Osteocyte (in vitro differentiated cells): ENCODE data around the gene ATP5MC3. TPM values are rescaled to one million over a fixed set of nuclear protein-coding genes. Genes with fewer than 3 reads are reported as not detected.

Source experiments
- DNase-seq: peaks from one replicate; pipeline ENCODE4 v3.0.0; 2021; ENCODE audit warnings: mixed read lengths; ENCODE audit not compliant: unreplicated experiment; ENCODE audit errors: extremely low spot score
- H3K27ac Mint-ChIP-seq: one replicate; pipeline ENCODE4 v1.8.0; 2021; ENCODE audit warnings: mild to moderate bottlenecking, mixed read lengths; ENCODE audit not compliant: unreplicated experiment
- H3K27me3 Mint-ChIP-seq: one replicate; pipeline ENCODE4 v1.8.0; 2021; ENCODE audit warnings: mixed read lengths; ENCODE audit not compliant: unreplicated experiment
- H3K36me3 Mint-ChIP-seq: one replicate; pipeline ENCODE4 v1.8.0; 2021; ENCODE audit warnings: mixed read lengths; ENCODE audit not compliant: unreplicated experiment
- H3K4me1 Mint-ChIP-seq: one replicate; pipeline ENCODE4 v1.8.0; 2021; ENCODE audit warnings: mixed read lengths; ENCODE audit not compliant: unreplicated experiment
- H3K4me3 Mint-ChIP-seq: one replicate; pipeline ENCODE4 v1.8.0; 2021; ENCODE audit warnings: mild to moderate bottlenecking, moderate library complexity, mixed read lengths; ENCODE audit not compliant: unreplicated experiment
- H3K9me3 Mint-ChIP-seq: one replicate; pipeline ENCODE4 v1.8.0; 2021; ENCODE audit warnings: mixed read lengths; ENCODE audit not compliant: unreplicated experiment
- total RNA-seq: library from RNA; stranded (reverse); gene quantifications from 2 replicates; pipeline ENCODE4 v1.2.1, GENCODE V29; 2021
- TF ChIP-seq, protein P1 (sequence below): fragments of 200-600 bp; sonication (generic); IDR thresholded peaks from 2 replicates; pipeline ENCODE4 v1.5.0; 2021; ENCODE audit warnings: antibody characterized with exemption, mild to moderate bottlenecking, moderate library complexity

Gene ATP5MC3
- total RNA-seq, 1 donor from 2014 or later, result 155 TPM

DNA sequence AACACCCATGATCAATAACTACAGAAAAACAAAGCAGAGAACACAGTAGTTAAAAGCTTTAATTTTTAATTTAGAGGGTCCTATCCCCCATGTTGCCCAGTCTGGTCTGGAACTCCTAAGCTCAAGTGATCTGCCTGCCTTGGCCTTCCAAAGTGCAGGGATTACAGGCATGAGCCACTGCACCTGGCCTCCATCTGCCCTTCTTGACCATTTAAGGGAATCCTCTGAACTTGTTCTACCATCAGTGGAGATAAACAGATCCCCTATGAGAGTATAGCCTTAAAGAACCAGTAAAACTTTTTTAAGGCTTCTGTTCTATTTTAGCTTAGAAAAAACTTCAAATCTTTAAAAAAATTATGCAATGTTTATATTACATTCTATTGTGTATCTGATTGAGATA lies 13.5 kb upstream of the ATP5MC3 start:
- H3K27ac Mint-ChIP-seq, result no peak overlapping the region
- no peaks in the 10 kb centered on the region for H3K36me3 Mint-ChIP-seq

DNA sequence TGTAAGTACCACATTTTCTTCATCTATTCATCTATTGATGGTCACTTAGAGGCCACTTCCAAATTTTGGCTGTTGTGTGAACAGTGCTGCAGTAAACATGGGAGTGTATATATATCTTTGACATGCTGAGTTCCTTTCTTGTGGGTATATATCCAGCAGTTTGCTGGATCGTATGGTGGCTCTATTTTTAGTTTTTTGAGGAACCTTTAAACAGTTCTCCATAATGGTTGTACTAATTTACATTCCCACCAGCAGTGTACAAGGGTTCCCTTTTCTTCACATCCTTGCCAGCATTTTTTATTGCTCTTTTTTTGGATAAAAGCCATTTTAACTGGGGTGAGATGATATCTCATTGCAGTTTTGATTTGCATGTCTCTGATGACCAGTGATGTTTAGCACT lies 7.3 kb upstream of the ATP5MC3 start:
- Mint-ChIP-seq H3K4me3 (no peak overlapping the region), H3K36me3 (no peaks in the 10 kb centered on the region), H3K4me1 (no peaks in the 10 kb centered on the region), H3K9me3 (no peaks in the 10 kb centered on the region), H3K27ac (no peak overlapping the region), H3K27me3 (peaks cover 31% of the 10 kb centered on the region)
- DNase-seq, result no peak
- TF ChIP-seq, protein P1, sequence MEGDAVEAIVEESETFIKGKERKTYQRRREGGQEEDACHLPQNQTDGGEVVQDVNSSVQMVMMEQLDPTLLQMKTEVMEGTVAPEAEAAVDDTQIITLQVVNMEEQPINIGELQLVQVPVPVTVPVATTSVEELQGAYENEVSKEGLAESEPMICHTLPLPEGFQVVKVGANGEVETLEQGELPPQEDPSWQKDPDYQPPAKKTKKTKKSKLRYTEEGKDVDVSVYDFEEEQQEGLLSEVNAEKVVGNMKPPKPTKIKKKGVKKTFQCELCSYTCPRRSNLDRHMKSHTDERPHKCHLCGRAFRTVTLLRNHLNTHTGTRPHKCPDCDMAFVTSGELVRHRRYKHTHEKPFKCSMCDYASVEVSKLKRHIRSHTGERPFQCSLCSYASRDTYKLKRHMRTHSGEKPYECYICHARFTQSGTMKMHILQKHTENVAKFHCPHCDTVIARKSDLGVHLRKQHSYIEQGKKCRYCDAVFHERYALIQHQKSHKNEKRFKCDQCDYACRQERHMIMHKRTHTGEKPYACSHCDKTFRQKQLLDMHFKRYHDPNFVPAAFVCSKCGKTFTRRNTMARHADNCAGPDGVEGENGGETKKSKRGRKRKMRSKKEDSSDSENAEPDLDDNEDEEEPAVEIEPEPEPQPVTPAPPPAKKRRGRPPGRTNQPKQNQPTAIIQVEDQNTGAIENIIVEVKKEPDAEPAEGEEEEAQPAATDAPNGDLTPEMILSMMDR, result no peak

More for the DNA sequence above, 13.5 kb upstream of the ATP5MC3 start:
- TF ChIP-seq, protein P1, result no peak
- peaks cover 5% of the 10 kb centered on the region for H3K9me3 Mint-ChIP-seq
- DNase-seq, result no peak
- H3K4me3 Mint-ChIP-seq, result no peak overlapping the region
- H3K27me3 Mint-ChIP-seq, result peaks cover 48% of the 10 kb centered on the region
- H3K4me1 Mint-ChIP-seq, result no peaks in the 10 kb centered on the region

DNA sequence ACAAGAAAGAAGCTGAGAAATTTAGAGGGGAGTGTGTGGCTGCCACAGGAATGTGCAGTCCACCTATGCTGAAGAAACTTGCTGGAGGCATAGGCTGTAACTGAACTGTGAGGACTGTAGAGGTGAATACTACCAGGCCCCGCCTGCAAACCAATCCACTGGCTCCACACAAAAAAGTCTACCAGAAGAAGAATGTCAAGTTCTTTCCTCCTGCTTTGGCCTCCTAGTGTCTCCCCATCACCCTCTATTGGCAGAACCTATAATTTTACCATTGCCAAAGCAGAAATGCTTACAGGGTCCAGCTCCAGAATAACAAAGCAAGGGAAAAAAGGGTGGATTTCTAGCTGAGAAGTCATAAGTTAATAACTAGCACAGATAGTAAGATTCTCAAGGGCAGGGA lies 5.9 kb upstream of the ATP5MC3 start:
- no peak for DNase-seq
- Mint-ChIP-seq H3K4me3 (no peak overlapping the region), H3K27ac (no peak overlapping the region), H3K4me1 (no peaks in the 10 kb centered on the region), H3K36me3 (no peaks in the 10 kb centered on the region), H3K9me3 (no peaks in the 10 kb centered on the region), H3K27me3 (peaks cover 27% of the 10 kb centered on the region)
- TF ChIP-seq, protein P1, result peak; percentile 30

DNA sequence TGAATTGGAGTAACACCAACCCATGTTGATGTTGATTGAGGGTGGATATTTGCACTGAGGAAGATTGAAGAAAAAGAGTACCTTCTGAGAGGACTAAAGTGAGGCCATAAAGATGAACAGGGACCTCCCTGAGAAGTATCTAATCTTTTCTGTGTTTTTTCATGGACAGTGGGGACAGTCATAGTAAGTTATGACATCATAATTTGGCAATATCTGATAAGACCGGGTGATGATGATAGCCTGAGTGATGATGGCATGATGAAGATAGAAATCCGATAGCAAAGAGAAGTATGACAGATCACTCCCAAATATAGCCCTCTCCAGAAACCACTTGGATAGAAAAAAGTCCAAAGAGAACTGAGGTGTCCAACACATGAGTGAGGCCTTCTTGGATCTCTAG lies 2.2 kb upstream of the ATP5MC3 start:
- H3K4me3 Mint-ChIP-seq, result no peak overlapping the region
- TF ChIP-seq, protein P1, result no peak
- peaks cover 7% of the 10 kb centered on the region for H3K27me3 Mint-ChIP-seq
- H3K36me3 Mint-ChIP-seq, result peaks cover 4% of the 10 kb centered on the region
- no peak for DNase-seq
- peaks cover 4% of the 10 kb centered on the region for H3K9me3 Mint-ChIP-seq
- no peak overlapping the region for H3K27ac Mint-ChIP-seq
- peaks cover 18% of the 10 kb centered on the region for H3K4me1 Mint-ChIP-seq

DNA sequence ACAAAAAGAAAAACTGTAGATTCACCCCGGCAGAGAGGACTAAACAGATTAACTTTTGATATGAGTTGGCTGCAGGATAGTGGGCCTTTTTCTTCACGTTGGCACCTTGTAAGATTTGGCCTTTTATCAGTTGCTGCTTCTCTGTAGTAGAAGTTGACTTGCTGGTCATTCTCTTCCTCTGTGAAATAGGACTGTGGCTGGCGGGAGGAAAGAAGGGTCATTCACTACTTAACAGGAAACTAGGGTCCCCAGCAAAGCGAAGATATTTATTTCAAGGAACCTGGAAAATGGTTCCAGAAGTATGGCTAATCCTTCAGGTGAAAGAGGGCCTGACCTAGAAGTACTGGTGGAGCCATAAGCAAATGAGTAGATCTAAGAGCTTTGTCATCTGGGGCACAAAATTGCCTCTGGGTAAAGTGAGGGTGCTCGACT lies 383 bp upstream of the ATP5MC3 start:
- Mint-ChIP-seq H3K27me3 (peaks cover 3% of the 10 kb centered on the region), H3K4me3 (peak overlapping the region; percentile 90), H3K36me3 (peaks cover 17% of the 10 kb centered on the region), H3K27ac (peak overlapping the region; percentile 90), H3K9me3 (peaks cover 4% of the 10 kb centered on the region), H3K4me1 (peaks cover 19% of the 10 kb centered on the region)
- DNase-seq, result no peak
- TF ChIP-seq, protein P1, result no peak
